HG02981 (cell line): ENCODE data around the gene TMEM215.

Experiments used
- ATAC-seq: cut with Tn5 transposase; IDR thresholded peaks from one replicate; pipeline ENCODE4 v1.9.1; 2021; ENCODE audit warnings: mild to moderate bottlenecking, moderate library complexity; ENCODE audit not compliant: unreplicated experiment

Gene TMEM215

GRCh38 chr9:32832346-32832745 is 49.0 kb downstream of the TMEM215 start:
- no peak for ATAC-seq
